ENCODE measurements around the gene MAGI2. TPM values are rescaled to one million over a fixed set of nuclear protein-coding genes. Genes with fewer than 3 reads are reported as not detected.

MAGI2 gene
- total and polyA plus RNA-seq, 2 of the 13 experiments (the other 11 are each of a cell fraction or from before 2014, with no cell fraction given) = 1.5 to 3.8 TPM

DNA sequence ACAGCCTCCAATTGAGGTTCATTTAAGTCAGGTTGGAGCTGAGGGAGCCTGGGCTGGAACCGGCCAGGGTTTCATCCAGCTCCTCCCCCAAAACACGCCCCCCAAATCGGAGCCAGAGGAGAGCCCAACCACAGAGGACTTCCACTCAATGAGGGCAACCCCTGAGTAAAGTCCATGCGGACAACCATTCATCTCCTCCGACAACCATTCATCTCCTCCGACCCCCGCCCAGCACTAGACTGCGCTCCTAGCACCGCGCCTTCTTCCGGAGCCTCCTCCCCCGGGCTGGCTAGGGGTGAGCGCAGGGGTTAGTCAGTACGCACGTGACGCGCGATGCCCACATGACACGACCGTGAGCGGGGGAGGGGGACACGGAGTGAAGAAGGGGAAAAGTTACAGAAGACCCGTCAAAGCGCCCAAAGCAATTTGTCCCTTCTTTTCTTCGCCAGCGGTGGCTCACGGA is 1.4 kb downstream of the MAGI2 start (continued):
- TF ChIP-seq, protein P1, sequence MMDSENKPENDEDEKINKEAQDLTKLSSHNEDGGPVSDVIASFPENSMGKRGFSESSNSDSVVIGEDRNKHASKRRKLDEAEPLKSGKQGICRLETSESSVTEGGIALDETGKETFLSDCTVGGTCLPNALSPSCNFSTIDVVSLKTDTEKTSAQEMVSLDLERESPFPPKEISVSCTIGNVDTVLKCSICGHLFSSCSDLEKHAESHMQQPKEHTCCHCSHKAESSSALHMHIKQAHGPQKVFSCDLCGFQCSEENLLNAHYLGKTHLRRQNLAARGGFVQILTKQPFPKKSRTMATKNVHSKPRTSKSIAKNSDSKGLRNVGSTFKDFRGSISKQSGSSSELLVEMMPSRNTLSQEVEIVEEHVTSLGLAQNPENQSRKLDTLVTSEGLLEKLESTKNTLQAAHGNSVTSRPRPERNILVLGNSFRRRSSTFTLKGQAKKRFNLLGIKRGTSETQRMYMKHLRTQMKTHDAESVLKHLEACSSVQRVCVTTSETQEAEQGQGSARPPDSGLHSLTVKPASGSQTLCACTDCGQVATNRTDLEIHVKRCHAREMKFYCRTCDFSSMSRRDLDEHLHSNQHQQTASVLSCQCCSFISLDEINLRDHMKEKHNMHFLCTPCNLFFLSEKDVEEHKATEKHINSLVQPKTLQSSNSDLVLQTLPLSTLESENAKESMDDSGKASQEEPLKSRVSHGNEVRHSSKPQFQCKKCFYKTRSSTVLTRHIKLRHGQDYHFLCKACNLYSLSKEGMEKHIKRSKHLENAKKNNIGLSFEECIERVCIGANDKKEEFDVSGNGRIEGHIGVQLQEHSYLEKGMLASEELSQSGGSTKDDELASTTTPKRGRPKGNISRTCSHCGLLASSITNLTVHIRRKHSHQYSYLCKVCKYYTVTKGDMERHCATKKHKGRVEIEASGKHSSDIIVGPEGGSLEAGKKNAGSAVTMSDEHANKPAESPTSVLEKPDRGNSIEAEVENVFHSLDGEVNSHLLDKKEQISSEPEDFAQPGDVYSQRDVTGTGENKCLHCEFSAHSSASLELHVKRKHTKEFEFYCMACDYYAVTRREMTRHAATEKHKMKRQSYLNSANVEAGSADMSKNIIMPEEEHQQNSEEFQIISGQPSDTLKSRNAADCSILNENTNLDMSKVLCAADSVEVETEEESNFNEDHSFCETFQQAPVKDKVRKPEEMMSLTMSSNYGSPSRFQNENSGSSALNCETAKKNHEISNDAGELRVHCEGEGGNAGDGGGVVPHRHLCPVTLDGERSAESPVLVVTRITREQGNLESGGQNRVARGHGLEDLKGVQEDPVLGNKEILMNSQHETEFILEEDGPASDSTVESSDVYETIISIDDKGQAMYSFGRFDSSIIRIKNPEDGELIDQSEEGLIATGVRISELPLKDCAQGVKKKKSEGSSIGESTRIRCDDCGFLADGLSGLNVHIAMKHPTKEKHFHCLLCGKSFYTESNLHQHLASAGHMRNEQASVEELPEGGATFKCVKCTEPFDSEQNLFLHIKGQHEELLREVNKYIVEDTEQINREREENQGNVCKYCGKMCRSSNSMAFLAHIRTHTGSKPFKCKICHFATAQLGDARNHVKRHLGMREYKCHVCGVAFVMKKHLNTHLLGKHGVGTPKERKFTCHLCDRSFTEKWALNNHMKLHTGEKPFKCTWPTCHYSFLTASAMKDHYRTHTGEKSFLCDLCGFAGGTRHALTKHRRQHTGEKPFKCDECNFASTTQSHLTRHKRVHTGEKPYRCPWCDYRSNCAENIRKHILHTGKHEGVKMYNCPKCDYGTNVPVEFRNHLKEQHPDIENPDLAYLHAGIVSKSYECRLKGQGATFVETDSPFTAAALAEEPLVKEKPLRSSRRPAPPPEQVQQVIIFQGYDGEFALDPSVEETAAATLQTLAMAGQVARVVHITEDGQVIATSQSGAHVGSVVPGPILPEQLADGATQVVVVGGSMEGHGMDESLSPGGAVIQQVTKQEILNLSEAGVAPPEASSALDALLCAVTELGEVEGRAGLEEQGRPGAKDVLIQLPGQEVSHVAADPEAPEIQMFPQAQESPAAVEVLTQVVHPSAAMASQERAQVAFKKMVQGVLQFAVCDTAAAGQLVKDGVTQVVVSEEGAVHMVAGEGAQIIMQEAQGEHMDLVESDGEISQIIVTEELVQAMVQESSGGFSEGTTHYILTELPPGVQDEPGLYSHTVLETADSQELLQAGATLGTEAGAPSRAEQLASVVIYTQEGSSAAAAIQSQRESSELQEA (CRISPR knock-in tag; IDR thresholded peaks at IDR 0.05; ENCODE audit: not compliant biosample characterization) = no peak
- TF ChIP-seq, protein P2, sequence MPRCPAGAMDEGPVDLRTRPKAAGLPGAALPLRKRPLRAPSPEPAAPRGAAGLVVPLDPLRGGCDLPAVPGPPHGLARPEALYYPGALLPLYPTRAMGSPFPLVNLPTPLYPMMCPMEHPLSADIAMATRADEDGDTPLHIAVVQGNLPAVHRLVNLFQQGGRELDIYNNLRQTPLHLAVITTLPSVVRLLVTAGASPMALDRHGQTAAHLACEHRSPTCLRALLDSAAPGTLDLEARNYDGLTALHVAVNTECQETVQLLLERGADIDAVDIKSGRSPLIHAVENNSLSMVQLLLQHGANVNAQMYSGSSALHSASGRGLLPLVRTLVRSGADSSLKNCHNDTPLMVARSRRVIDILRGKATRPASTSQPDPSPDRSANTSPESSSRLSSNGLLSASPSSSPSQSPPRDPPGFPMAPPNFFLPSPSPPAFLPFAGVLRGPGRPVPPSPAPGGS (CRISPR knock-in tag; IDR thresholded peaks at IDR 0.05) = no peak
- no peak for TF ChIP-seq THYN1 (CRISPR knock-in tag; IDR thresholded peaks at IDR 0.05; ENCODE audit: borderline replicate concordance, low read depth)
- TF ChIP-seq CEBPB (IDR thresholded peaks at IDR 0.05; ENCODE audit: borderline replicate concordance, low read depth, low read length) = no peak
- 0 out of 2 replicates have a peak, but pooled peaks have one; percentile 8 for TF ChIP-seq SIN3A (IDR thresholded peaks at IDR 0.05; ENCODE audit: borderline replicate concordance, low read depth, low read length)
- TF ChIP-seq ZNF24 (IDR thresholded peaks at IDR 0.05) = no peak
- TF ChIP-seq MIER3 (CRISPR knock-in tag; IDR thresholded peaks at IDR 0.05; ENCODE audit: borderline replicate concordance) = peak; percentile 60; the same call in 1 of the 2 replicates
- TF ChIP-seq, protein P3, sequence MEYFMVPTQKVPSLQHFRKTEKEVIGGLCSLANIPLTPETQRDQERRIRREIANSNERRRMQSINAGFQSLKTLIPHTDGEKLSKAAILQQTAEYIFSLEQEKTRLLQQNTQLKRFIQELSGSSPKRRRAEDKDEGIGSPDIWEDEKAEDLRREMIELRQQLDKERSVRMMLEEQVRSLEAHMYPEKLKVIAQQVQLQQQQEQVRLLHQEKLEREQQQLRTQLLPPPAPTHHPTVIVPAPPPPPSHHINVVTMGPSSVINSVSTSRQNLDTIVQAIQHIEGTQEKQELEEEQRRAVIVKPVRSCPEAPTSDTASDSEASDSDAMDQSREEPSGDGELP (IDR thresholded peaks at IDR 0.05; ENCODE audit: borderline replicate concordance, low read depth) = peak; percentile 56; the same call in 1 of the 2 replicates
- no peak for TF ChIP-seq SUZ12 (IDR thresholded peaks at IDR 0.05; ENCODE audit: low read depth, low read length)
- TF ChIP-seq, protein P4, sequence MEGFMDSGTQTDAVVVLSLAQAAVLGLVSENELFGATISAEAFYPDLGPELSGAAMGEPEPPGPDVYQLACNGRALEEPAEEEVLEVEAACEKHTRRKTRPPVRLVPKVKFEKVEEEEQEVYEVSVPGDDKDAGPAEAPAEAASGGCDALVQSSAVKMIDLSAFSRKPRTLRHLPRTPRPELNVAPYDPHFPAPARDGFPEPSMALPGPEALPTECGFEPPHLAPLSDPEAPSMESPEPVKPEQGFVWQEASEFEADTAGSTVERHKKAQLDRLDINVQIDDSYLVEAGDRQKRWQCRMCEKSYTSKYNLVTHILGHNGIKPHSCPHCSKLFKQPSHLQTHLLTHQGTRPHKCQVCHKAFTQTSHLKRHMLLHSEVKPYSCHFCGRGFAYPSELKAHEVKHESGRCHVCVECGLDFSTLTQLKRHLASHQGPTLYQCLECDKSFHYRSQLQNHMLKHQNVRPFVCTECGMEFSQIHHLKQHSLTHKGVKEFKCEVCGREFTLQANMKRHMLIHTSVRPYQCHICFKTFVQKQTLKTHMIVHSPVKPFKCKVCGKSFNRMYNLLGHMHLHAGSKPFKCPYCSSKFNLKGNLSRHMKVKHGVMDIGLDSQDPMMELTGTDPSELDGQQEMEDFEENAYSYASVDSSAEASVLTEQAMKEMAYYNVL (CRISPR knock-in tag; IDR thresholded peaks at IDR 0.05; ENCODE audit: borderline replicate concordance) = no peak
- peak; percentile 86 for TF ChIP-seq FOSL2 (CRISPR knock-in tag; IDR thresholded peaks at IDR 0.05)
- no peak for TF ChIP-seq ZNF530 (CRISPR knock-in tag; IDR thresholded peaks at IDR 0.05; ENCODE audit: low read depth)
- TF ChIP-seq ZFP90 (CRISPR knock-in tag; IDR thresholded peaks at IDR 0.05; ENCODE audit: borderline replicate concordance) = no peak
- TF ChIP-seq ARNT (IDR thresholded peaks at IDR 0.05) = no peak
- no peak for TF ChIP-seq ATRX (CRISPR knock-in tag; IDR thresholded peaks at IDR 0.05; ENCODE audit: borderline replicate concordance)
- no peak for TF ChIP-seq PTBP1 (IDR thresholded peaks at IDR 0.05; ENCODE audit: low read depth, low read length, poor library complexity, severe bottlenecking)
- TF ChIP-seq ZSCAN30 (CRISPR knock-in tag; IDR thresholded peaks at IDR 0.05) = no peak
- TF ChIP-seq HDAC2 (CRISPR knock-in tag; IDR thresholded peaks at IDR 0.05) = peak; percentile 74
